ENCODE results near the gene TMCC1. TPM values are rescaled to one million over a fixed set of nuclear protein-coding genes. Genes with fewer than 3 reads are reported as not detected.
"Not testable (repeated sequence)": the region's sequence is repeated elsewhere in the genome, so short reads cannot be mapped to it uniquely, and the experiment has no call there.

Gene TMCC1
- total RNA-seq, 2 donors from 2014 or later, result 20.0 to 21.7 TPM

- Histone ChIP-seq H3K36me3 (no peaks in the 10 kb centered on the region), H3K27me3 (no peaks in the 10 kb centered on the region), H3K27ac (no peak overlapping the region), H3K4me1 (no peaks in the 10 kb centered on the region), H3K9me3 (peaks cover 0 to 10% of the 10 kb centered on the region in 2 donors), H3K4me3 (no peak overlapping the region)
- no peak for TF ChIP-seq CTCF (IDR thresholded peaks at IDR 0.05)
- DNase-seq (ENCODE audit: low spot score), result no peak
Observed at GRCh38 chr3:129911261-129911861, 17.9 kb upstream of the TMCC1 start.

- peaks cover 3 to 20% of the 10 kb centered on the region in 2 donors for H3K9me3 ChIP-seq
Observed at GRCh38 chr3:129909235-129909634, 15.7 kb upstream of the TMCC1 start.

GRCh38 chr3:129908417-129908816, 14.9 kb upstream of the TMCC1 start:
- TF ChIP-seq CTCF (IDR thresholded peaks at IDR 0.05), result no peak
- Histone ChIP-seq H3K9me3 (peaks cover 3 to 20% of the 10 kb centered on the region in 2 donors), H3K4me1 (no peaks in the 10 kb centered on the region), H3K36me3 (no peaks in the 10 kb centered on the region), H3K4me3 (no peak overlapping the region), H3K27me3 (no peaks in the 10 kb centered on the region), H3K27ac (no peak overlapping the region)
- DNase-seq (ENCODE audit: low spot score), result no peak

More at GRCh38 chr3:129909235-129909634, 15.7 kb upstream of the TMCC1 start:
- not testable (repeated sequence) for H3K36me3 ChIP-seq; H3K4me3 ChIP-seq; H3K4me1 ChIP-seq; H3K27ac ChIP-seq; H3K27me3 ChIP-seq; DNase-seq (ENCODE audit: low spot score)

GRCh38 chr3:129901272-129901671, 7.8 kb upstream of the TMCC1 start:
- not testable (repeated sequence) for H3K4me3 ChIP-seq; H3K4me1 ChIP-seq; DNase-seq (ENCODE audit: low spot score); H3K36me3 ChIP-seq; H3K27me3 ChIP-seq; H3K27ac ChIP-seq
- H3K9me3 ChIP-seq, result peaks cover 3 to 12% of the 10 kb centered on the region in 2 donors

- no peak for DNase-seq (ENCODE audit: low spot score)
- H3K27me3 ChIP-seq, result no peaks in the 10 kb centered on the region
Observed at GRCh38 chr3:129897026-129897425, 3.5 kb upstream of the TMCC1 start.

GRCh38 chr3:129892857-129893580, 492 bp downstream of the TMCC1 start:
- DNase-seq (ENCODE audit: low spot score), result peak; percentile 60
- H3K27me3 ChIP-seq, result no peaks in the 10 kb centered on the region
- H3K27ac ChIP-seq, result peak overlapping the region; percentile 90 to 97
- H3K9me3 ChIP-seq, result no peaks in the 10 kb centered on the region
- peaks cover 0 to 48% of the 10 kb centered on the region in 2 donors for H3K4me1 ChIP-seq
- TF ChIP-seq CTCF (IDR thresholded peaks at IDR 0.05), result no peak
- H3K36me3 ChIP-seq, result no peaks in the 10 kb centered on the region
- peak overlapping the region; percentile 72 to 87 for H3K4me3 ChIP-seq

More at GRCh38 chr3:129897026-129897425, 3.5 kb upstream of the TMCC1 start:
- Histone ChIP-seq H3K36me3 (no peaks in the 10 kb centered on the region), H3K27ac (no peak overlapping the region), H3K4me1 (peaks cover 0 to 14% of the 10 kb centered on the region in 2 donors), H3K9me3 (no peaks in the 10 kb centered on the region), H3K4me3 (no peak overlapping the region)
- no peak for TF ChIP-seq CTCF (IDR thresholded peaks at IDR 0.05)
